Type B pancreatic cell (in vitro differentiated cells): ENCODE results near the gene SPX. TPM values are rescaled to one million over a fixed set of nuclear protein-coding genes. Genes with fewer than 3 reads are reported as not detected.

Source experiments
- DNase-seq: peaks from one replicate; pipeline ENCODE4 v3.0.0; 2021; ENCODE audit warnings: mixed read lengths; ENCODE audit not compliant: unreplicated experiment; ENCODE audit errors: extremely low spot score
- H3K27ac Mint-ChIP-seq: 2 replicates; pipeline ENCODE4 v1.8.0; 2021; ENCODE audit warnings: mild to moderate bottlenecking, mixed read lengths
- H3K27me3 Mint-ChIP-seq: 2 replicates; pipeline ENCODE4 v1.8.0; 2021; ENCODE audit warnings: mixed read lengths
- H3K36me3 Mint-ChIP-seq: 2 replicates; pipeline ENCODE4 v1.8.0; 2021; ENCODE audit warnings: mixed read lengths
- H3K4me1 Mint-ChIP-seq: one replicate; pipeline ENCODE4 v1.8.0; 2021; ENCODE audit warnings: mixed read lengths; ENCODE audit not compliant: unreplicated experiment
- H3K4me3 Mint-ChIP-seq: 2 replicates; pipeline ENCODE4 v1.8.0; 2021; ENCODE audit warnings: mild to moderate bottlenecking, mixed read lengths
- H3K9me3 Mint-ChIP-seq: 2 replicates; pipeline ENCODE4 v1.8.0; 2021; ENCODE audit warnings: mixed read lengths
- total RNA-seq: library from RNA; stranded (reverse); gene quantifications from 2 replicates; pipeline ENCODE4 v1.2.1, GENCODE V29; 2021; ENCODE audit warnings: low replicate concordance
- TF ChIP-seq, protein P1 (sequence below): fragments of 200-600 bp; sonication (generic); conservative IDR thresholded peaks from 2 replicates; pipeline ENCODE4 v1.5.0; 2021; ENCODE audit warnings: antibody characterized with exemption, mild to moderate bottlenecking

Gene SPX
- total RNA-seq, 1 donor from 2014 or later, result 0.87 TPM

DNA sequence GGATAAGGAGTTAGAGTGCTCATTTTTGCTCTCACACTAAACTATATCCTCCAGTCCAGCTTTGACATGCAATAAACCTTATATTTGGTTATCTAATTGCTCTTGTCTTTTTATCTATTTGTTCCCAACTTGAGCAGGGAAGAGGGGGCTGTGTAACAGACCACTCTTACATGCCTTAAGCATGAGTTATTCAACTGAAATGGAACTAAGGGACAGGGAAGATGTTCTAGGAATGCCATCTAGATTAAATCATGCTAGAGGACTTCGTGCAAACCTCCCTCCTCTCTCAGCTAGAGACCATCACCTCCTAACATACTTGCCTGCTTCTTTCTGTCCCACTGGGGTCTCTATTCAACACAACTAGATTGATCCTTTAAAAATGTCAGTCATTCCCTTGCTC is 20.6 kb downstream of the SPX start:
- peaks cover 14% of the 10 kb centered on the region for H3K27me3 Mint-ChIP-seq
- DNase-seq, result no peak
- H3K27ac Mint-ChIP-seq, result no peak overlapping the region
- H3K4me3 Mint-ChIP-seq, result no peak overlapping the region
- H3K36me3 Mint-ChIP-seq, result no peaks in the 10 kb centered on the region
- no peaks in the 10 kb centered on the region for H3K9me3 Mint-ChIP-seq
- TF ChIP-seq, protein P1, sequence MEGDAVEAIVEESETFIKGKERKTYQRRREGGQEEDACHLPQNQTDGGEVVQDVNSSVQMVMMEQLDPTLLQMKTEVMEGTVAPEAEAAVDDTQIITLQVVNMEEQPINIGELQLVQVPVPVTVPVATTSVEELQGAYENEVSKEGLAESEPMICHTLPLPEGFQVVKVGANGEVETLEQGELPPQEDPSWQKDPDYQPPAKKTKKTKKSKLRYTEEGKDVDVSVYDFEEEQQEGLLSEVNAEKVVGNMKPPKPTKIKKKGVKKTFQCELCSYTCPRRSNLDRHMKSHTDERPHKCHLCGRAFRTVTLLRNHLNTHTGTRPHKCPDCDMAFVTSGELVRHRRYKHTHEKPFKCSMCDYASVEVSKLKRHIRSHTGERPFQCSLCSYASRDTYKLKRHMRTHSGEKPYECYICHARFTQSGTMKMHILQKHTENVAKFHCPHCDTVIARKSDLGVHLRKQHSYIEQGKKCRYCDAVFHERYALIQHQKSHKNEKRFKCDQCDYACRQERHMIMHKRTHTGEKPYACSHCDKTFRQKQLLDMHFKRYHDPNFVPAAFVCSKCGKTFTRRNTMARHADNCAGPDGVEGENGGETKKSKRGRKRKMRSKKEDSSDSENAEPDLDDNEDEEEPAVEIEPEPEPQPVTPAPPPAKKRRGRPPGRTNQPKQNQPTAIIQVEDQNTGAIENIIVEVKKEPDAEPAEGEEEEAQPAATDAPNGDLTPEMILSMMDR, result no peak
- H3K4me1 Mint-ChIP-seq, result no peaks in the 10 kb centered on the region

DNA sequence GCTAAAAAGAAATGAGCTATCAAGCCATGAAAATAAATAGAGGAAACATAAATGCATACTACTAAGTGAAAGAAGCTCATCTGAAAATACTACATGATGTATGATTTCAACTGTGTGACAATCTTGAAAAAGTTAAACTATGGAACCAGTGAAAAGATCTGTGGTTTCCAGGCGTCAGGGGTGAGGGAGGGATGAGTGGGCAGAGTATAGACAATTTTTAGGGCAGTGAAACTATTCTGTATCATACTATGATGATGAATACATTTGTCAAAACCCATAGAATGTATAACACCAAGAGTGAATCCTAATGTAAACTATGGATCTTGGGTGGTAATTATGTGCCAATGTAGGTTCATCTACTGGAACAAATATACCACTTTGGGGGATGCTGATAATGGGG is 21.3 kb downstream of the SPX start:
- H3K9me3 Mint-ChIP-seq, result no peaks in the 10 kb centered on the region
- no peak overlapping the region for H3K4me3 Mint-ChIP-seq
- no peak for DNase-seq
- no peaks in the 10 kb centered on the region for H3K36me3 Mint-ChIP-seq
- peaks cover 12% of the 10 kb centered on the region for H3K27me3 Mint-ChIP-seq
- TF ChIP-seq, protein P1, result no peak
- H3K4me1 Mint-ChIP-seq, result no peaks in the 10 kb centered on the region
- H3K27ac Mint-ChIP-seq, result no peak overlapping the region

DNA sequence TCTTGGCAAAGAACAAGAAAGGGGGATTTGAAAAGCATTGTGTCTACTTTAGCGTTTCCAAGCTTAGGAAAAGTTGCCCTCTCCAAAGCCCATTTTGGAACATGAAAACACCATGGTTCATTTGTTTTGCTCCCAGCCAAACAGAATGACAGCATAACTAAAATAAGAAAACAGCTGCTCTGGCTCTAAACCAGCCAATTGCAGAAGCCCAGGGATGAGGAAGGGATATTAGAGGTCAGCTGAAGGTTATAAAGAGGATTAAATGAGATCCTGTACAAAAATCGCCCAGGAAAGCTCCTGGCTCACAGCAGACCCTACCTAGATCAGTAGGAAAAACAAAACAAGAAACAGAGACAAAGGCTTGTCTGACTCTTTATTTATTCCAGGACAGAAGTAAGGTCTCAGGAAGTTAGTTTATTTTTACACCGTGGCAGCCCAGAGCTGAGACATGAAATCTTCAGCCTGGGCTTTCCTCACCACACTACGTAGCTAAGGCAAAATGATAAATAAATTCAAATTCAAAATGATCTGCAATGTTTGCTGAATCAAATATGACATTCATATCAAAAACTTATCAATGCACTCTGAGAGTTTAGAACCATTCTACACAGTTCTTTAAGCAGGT is 25.9 kb downstream of the SPX start:
- H3K9me3 Mint-ChIP-seq, result no peaks in the 10 kb centered on the region
- TF ChIP-seq, protein P1, result no peak
- H3K27me3 Mint-ChIP-seq, result peaks cover 4% of the 10 kb centered on the region
- H3K36me3 Mint-ChIP-seq, result no peaks in the 10 kb centered on the region
- no peak overlapping the region for H3K27ac Mint-ChIP-seq
- no peak overlapping the region for H3K4me3 Mint-ChIP-seq
- H3K4me1 Mint-ChIP-seq, result no peaks in the 10 kb centered on the region
- no peak for DNase-seq

DNA sequence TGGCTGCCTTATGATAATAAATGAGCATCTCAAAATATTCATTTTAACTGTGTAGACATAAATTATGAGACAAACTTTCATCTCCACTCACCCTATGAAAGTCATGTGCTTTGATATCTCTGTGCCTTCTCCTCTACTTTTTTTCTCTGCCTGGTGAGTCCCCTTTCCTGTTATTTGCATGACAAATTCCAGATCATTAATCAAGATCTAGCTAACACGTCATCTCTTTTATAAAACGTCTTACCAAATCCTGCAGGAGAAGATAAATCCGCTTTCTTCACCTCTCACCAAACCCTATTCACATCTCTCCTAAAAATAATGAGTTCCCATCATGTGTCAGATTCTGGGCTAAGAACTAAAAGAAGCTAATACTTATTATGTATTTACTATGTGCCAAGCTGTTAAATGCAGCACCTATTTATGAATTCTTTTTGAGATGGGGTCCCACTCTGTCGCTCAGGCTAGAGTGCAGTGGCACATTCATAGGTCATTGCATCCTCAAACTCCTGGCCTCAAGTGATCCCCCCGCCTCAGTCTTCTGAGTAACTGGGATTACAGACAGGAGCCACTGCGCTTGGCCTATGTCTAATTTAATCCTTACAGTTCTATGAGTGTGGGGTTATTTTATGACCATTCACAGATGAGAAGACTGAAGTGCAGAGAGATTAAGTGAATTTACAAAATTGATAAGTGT is 26.7 kb downstream of the SPX start:
- H3K9me3 Mint-ChIP-seq, result no peaks in the 10 kb centered on the region
- H3K4me3 Mint-ChIP-seq, result no peak overlapping the region
- no peak for DNase-seq
- H3K36me3 Mint-ChIP-seq, result no peaks in the 10 kb centered on the region
- no peaks in the 10 kb centered on the region for H3K4me1 Mint-ChIP-seq
- peaks cover 4% of the 10 kb centered on the region for H3K27me3 Mint-ChIP-seq
- TF ChIP-seq, protein P1, result no peak
- no peak overlapping the region for H3K27ac Mint-ChIP-seq

DNA sequence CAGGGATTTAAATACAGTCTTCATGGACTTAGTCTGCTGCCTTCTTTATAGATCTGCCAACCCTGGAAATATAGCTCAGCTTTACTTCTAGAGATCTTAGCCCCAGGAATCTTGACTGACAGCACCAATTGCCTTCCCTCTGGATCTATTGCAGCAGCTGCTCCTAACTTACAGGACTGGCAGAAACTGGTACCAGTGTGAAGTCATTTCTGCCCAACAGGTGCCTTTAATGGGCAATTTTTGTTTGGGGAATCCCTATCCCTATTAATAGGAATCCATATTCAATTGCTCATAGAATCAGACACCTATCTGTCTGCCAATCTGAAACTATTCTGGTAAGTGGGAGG is 27.2 kb downstream of the SPX start:
- TF ChIP-seq, protein P1, result no peak
- H3K27ac Mint-ChIP-seq, result no peak overlapping the region
- H3K27me3 Mint-ChIP-seq, result peaks cover 7% of the 10 kb centered on the region
- no peaks in the 10 kb centered on the region for H3K4me1 Mint-ChIP-seq
- H3K9me3 Mint-ChIP-seq, result no peaks in the 10 kb centered on the region
- H3K36me3 Mint-ChIP-seq, result no peaks in the 10 kb centered on the region
- no peak overlapping the region for H3K4me3 Mint-ChIP-seq
- no peak for DNase-seq
